ENCODE measurements around the gene BTRC.

The BTRC gene

GRCh38 chr10:101485207-101485606, 131.2 kb downstream of the BTRC start:
- Histone ChIP-seq H3K79me2 (ENCODE audit: insufficient read depth, low read depth) (no peaks in the 10 kb centered on the region), H3K27ac (no peak overlapping the region), H3K27me3 (ENCODE audit: insufficient read depth, low read depth) (no peaks in the 10 kb centered on the region), H3K36me3 (ENCODE audit: insufficient read depth) (no peaks in the 10 kb centered on the region), H3K4me3 (IDR thresholded peaks at IDR 0.05; ENCODE audit: insufficient read depth, low read depth, low read length) (no peak overlapping the region), H4K20me1 (ENCODE audit: insufficient read depth) (no peaks in the 10 kb centered on the region), H2AFZ (ENCODE audit: low read depth) (no peak overlapping the region), H3K9ac (no peak overlapping the region), H3K4me1 (ENCODE audit: low read depth, poor library complexity, severe bottlenecking) (peaks cover 11% of the 10 kb centered on the region), H3K4me2 (no peak overlapping the region)
- TF ChIP-seq, protein P1, sequence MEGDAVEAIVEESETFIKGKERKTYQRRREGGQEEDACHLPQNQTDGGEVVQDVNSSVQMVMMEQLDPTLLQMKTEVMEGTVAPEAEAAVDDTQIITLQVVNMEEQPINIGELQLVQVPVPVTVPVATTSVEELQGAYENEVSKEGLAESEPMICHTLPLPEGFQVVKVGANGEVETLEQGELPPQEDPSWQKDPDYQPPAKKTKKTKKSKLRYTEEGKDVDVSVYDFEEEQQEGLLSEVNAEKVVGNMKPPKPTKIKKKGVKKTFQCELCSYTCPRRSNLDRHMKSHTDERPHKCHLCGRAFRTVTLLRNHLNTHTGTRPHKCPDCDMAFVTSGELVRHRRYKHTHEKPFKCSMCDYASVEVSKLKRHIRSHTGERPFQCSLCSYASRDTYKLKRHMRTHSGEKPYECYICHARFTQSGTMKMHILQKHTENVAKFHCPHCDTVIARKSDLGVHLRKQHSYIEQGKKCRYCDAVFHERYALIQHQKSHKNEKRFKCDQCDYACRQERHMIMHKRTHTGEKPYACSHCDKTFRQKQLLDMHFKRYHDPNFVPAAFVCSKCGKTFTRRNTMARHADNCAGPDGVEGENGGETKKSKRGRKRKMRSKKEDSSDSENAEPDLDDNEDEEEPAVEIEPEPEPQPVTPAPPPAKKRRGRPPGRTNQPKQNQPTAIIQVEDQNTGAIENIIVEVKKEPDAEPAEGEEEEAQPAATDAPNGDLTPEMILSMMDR (conservative IDR thresholded peaks at IDR 0.05; ENCODE audit: low read depth, low read length): no peak

DNA sequence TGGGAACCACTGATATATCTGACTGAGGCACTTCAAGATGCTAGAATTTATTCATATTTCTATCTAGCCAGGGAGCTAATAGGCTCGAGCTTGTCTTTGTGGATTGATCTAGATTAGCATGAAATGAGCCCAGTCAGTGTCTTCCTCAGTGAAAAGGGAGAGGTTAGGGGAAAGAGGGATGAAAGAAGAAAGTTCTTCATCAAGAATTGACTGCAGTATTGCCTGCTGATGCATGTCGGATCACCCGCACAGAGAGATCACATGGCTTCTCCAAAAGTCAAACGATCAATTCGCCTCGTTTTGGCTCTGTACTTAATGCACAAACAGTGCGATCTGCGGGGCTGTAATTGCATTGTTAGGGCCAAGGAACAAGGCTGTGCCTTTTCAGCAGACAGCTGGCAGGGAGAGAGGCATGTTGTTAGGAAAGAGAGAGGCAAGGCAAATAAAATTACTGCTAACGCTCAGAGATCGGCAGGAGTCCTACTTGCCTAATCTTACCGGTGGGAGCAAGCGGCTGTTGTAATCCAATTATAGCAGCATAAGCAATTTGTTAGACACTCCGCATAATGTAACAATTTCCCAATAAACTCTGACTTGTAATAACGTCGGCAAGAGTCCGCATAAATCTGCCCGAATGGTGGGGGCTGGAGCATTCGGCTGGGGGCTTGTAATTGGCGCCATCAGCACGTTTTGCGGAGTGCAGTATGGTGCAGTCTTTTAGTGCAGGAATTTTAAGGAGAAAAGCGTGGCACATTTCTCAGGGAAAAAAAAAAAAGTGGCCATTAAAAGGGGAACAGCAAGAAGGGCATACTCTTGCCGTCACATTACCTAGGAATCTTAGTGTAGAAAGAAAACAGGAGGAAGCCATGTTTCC, 132.0 kb downstream of the BTRC start:
- Histone ChIP-seq H3K4me2 (no peak overlapping the region), H4K20me1 (ENCODE audit: insufficient read depth) (no peaks in the 10 kb centered on the region), H3K9ac (no peak overlapping the region), H3K36me3 (ENCODE audit: insufficient read depth) (no peaks in the 10 kb centered on the region), H3K4me3 (IDR thresholded peaks at IDR 0.05; ENCODE audit: insufficient read depth, low read depth, low read length) (no peak overlapping the region), H3K79me2 (ENCODE audit: insufficient read depth, low read depth) (no peaks in the 10 kb centered on the region), H3K27me3 (ENCODE audit: insufficient read depth, low read depth) (no peaks in the 10 kb centered on the region), H2AFZ (ENCODE audit: low read depth) (no peak overlapping the region), H3K4me1 (ENCODE audit: low read depth, poor library complexity, severe bottlenecking) (peaks cover 17% of the 10 kb centered on the region), H3K27ac (no peak overlapping the region)
- TF ChIP-seq, protein P1 (conservative IDR thresholded peaks at IDR 0.05; ENCODE audit: low read depth, low read length): no peak

DNA sequence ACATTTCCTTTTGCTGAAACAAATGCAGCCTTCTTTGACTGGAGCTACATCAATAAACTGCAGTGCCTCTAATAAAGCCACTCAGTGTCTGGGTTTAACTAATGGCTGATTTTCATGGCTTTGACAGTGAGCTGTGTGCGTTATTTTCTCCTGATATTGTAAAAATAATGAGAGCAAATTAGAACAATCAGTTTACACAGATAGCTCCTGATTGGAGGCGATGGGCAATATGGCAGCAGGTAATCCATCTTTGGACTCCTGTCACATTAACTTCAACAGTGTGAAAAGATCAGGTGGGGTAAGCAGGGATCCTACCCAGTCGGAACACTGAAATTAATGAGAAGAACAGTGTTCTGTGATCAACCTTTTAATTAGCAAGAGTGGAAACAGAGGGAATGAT, 133.4 kb downstream of the BTRC start:
- H3K27me3 ChIP-seq (ENCODE audit: insufficient read depth, low read depth): no peaks in the 10 kb centered on the region
- no peak overlapping the region for H3K27ac ChIP-seq
- H3K9ac ChIP-seq: no peak overlapping the region
- H4K20me1 ChIP-seq (ENCODE audit: insufficient read depth): no peaks in the 10 kb centered on the region
- H3K4me3 ChIP-seq (IDR thresholded peaks at IDR 0.05; ENCODE audit: insufficient read depth, low read depth, low read length): no peak overlapping the region
- H3K36me3 ChIP-seq (ENCODE audit: insufficient read depth): no peaks in the 10 kb centered on the region
- no peak overlapping the region for H2AFZ ChIP-seq (ENCODE audit: low read depth)
- no peak overlapping the region for H3K4me2 ChIP-seq
- TF ChIP-seq, protein P1 (conservative IDR thresholded peaks at IDR 0.05; ENCODE audit: low read depth, low read length): no peak
- H3K4me1 ChIP-seq (ENCODE audit: low read depth, poor library complexity, severe bottlenecking): peaks cover 18% of the 10 kb centered on the region
- H3K79me2 ChIP-seq (ENCODE audit: insufficient read depth, low read depth): no peaks in the 10 kb centered on the region

- Histone ChIP-seq H3K4me1 (ENCODE audit: low read depth, poor library complexity, severe bottlenecking) (peaks cover 18% of the 10 kb centered on the region), H3K79me2 (ENCODE audit: insufficient read depth, low read depth) (no peaks in the 10 kb centered on the region), H3K9ac (no peak overlapping the region), H3K36me3 (ENCODE audit: insufficient read depth) (no peaks in the 10 kb centered on the region; the same call in 1 of the 2 replicates), H3K27ac (no peak overlapping the region), H4K20me1 (ENCODE audit: insufficient read depth) (no peaks in the 10 kb centered on the region), H3K4me2 (peak overlapping the region; percentile 2; the same call in 1 of the 2 replicates), H3K27me3 (ENCODE audit: insufficient read depth, low read depth) (no peaks in the 10 kb centered on the region), H3K4me3 (IDR thresholded peaks at IDR 0.05; ENCODE audit: insufficient read depth, low read depth, low read length) (no peak overlapping the region), H2AFZ (ENCODE audit: low read depth) (no peak overlapping the region)
- TF ChIP-seq, protein P1 (conservative IDR thresholded peaks at IDR 0.05; ENCODE audit: low read depth, low read length): no peak
Observed at GRCh38 chr10:101489355-101489754, 135.4 kb downstream of the BTRC start.

All from KMS-11 (cell line).